Upper lobe of left lung (tissue), 6 donors: ENCODE results near the gene ORM1. TPM values are rescaled to one million over a fixed set of nuclear protein-coding genes. Genes with fewer than 3 reads are reported as not detected.

Experiments
- ATAC-seq, 2 donors: fragments of 200-7000 bp; cut with Tn5 transposase; one replicate each; pipeline ENCODE4 v1.9.1; 2022; ENCODE audit warnings: mild to moderate bottlenecking in 2 of 2, moderate library complexity in 2 of 2; ENCODE audit not compliant: low FRiP score in 2 of 2
- DNase-seq, 2 donors: peaks; one replicate each; pipeline ENCODE4 v3.0.0-alpha.2; 2019 to 2020
- H3K27ac ChIP-seq, 4 donors: fragments of 200-600 bp; sonication (generic); one replicate each; pipeline ENCODE4 v1.5.1; 2016 to 2019
- H3K27me3 ChIP-seq, 4 donors: fragments of 200-600 bp; sonication (generic); one replicate each; pipeline ENCODE4 v1.5.1; 2017 to 2019
- H3K36me3 ChIP-seq, 4 donors: fragments of 200-600 bp; sonication (generic); one replicate each; pipeline ENCODE4 v1.5.1; 2016 to 2019
- H3K4me1 ChIP-seq, 4 donors: fragments of 200-600 bp; sonication (generic); one replicate each; pipeline ENCODE4 v1.5.1; 2018 to 2019
- H3K4me3 ChIP-seq, 4 donors: fragments of 200-600 bp; sonication (generic); one replicate each; pipeline ENCODE4 v1.5.1; 2017 to 2019; ENCODE audit warnings: mild to moderate bottlenecking in 2 of 4, moderate library complexity in 1 of 4
- H3K9me3 ChIP-seq, 4 donors: fragments of 200-600 bp; sonication (generic); one replicate each; pipeline ENCODE4 v1.5.1; 2018 to 2019
- EP300 ChIP-seq, 4 donors: sonication (generic); formaldehyde crosslinking; IDR thresholded peaks; one replicate each; pipeline ENCODE4 v1.5.1; 2017; ENCODE audit warnings: antibody characterized with exemption in 4 of 4, control low read depth in 2 of 4
- POLR2A ChIP-seq, 4 donors: fragments of 450-650 bp; IDR thresholded peaks; one replicate each; pipeline ENCODE4 v1.5.1; 2016 to 2017; ENCODE audit warnings: antibody characterized with exemption in 4 of 4, mild to moderate bottlenecking in 2 of 4
- POLR2AphosphoS5 ChIP-seq, 2 donors: sonication (generic); formaldehyde crosslinking; IDR thresholded peaks; one replicate each; pipeline ENCODE4 v1.5.1; 2017; ENCODE audit warnings: antibody characterized with exemption in 2 of 2
- WGBS, 2 donors: methylation state at CpG; one replicate each; pipeline ENCODE4 v1.1.5; 2017 to 2018; 5-methylcytosine and 5-hydroxymethylcytosine counted together
- total RNA-seq, 6 donors: library from RNA; depleted of rRNA in 4 of 6; stranded (reverse); fragments of >200 nt in 4 of 6; gene quantifications; one replicate each; pipeline versions ENCODE4 v1.1.0 to v1.2.1, GENCODE V29; 2016 to 2021
- TF ChIP-seq, protein P1 (sequence below), 6 experiments: fragments of 450-650 bp in 4 of 6; fragments of 200-600 bp in 2 of 6; sonication (generic) in 2 of 6; IDR thresholded peaks; one replicate each; pipeline ENCODE4 v1.5.1; 2016 to 2019; ENCODE audit warnings: antibody characterized with exemption in 6 of 6
- donor health status: DM: no; HTN: no; CAD: no; lungs with moderate emphysema.
- donor health status: DM: no; HTN: yes; CAD: no; lungs with severe emphysema.

ORM1 gene
- total RNA-seq, 6 donors from 2014 or later = 1.8 to 17.9 (median 12.0) TPM; not detected in 1

DNA sequence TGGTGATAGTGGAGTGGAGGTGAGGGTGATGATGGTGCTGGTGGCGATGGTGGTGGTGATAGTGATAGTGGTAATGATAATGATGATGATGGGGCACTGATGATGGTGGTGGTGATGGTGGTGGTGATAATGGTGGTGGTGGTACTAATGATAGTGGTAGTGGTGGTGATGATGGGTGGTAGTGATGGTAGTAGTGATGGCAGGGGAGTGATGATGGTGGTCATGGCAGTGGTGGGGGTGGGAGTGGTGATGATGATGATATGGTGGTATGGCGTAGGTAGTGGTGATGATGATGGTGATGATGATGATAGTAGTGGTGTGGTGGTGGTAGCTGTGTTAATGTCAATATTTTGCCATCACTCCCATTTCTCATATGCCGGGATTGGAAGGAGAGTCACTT, 44.5 kb upstream of the ORM1 start:
- WGBS, 2 donors = 72 to 73% methylated on average over 3 of the region's 3 CpGs
- no peak overlapping the region for H3K4me3 ChIP-seq
- no peaks in the 10 kb centered on the region for H3K4me1 ChIP-seq
- DNase-seq = no peak
- ATAC-seq = no peak
- TF ChIP-seq, protein P1, sequence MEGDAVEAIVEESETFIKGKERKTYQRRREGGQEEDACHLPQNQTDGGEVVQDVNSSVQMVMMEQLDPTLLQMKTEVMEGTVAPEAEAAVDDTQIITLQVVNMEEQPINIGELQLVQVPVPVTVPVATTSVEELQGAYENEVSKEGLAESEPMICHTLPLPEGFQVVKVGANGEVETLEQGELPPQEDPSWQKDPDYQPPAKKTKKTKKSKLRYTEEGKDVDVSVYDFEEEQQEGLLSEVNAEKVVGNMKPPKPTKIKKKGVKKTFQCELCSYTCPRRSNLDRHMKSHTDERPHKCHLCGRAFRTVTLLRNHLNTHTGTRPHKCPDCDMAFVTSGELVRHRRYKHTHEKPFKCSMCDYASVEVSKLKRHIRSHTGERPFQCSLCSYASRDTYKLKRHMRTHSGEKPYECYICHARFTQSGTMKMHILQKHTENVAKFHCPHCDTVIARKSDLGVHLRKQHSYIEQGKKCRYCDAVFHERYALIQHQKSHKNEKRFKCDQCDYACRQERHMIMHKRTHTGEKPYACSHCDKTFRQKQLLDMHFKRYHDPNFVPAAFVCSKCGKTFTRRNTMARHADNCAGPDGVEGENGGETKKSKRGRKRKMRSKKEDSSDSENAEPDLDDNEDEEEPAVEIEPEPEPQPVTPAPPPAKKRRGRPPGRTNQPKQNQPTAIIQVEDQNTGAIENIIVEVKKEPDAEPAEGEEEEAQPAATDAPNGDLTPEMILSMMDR (IDR thresholded peaks at IDR 0.05) = no peak
- TF ChIP-seq POLR2AphosphoS5 (IDR thresholded peaks at IDR 0.05) (no peak), POLR2A (IDR thresholded peaks at IDR 0.05) (no peak)
- no peaks in the 10 kb centered on the region for H3K36me3 ChIP-seq
- no peak overlapping the region for H3K27ac ChIP-seq
- no peaks in the 10 kb centered on the region for H3K27me3 ChIP-seq
- no peaks in the 10 kb centered on the region for H3K9me3 ChIP-seq

DNA sequence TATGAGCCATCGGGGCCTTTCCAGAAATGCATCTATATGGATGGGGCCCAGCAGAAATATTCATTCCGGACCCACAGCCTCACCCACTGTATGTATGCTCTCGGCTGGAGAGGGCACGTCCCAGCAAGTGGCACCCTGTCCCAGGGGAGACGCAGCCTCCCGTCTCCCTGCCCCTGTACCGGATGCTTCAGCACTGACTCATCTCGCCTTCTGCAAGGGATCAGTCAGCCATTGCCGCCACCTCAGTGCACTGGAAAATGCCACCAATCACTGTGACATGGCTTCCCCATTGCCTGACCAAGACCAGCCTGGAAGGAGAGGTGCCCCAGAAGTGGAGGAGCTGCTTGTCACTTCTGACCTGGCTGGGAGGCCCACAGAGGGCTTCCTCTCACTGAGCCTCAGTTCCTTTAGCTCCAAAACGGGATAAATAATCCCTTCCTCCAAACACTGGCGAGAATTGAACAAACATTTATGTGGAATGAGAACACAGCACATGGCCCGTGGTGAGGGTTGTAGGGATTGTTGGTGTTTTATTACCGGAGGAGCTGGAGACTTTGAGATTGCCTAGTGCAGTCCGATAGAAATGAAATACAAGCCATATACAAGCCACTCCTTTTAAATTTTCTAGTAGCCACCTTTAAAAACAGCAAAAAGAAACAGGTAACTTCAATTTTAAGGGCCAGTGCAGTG, 43.9 kb upstream of the ORM1 start:
- TF ChIP-seq EP300 (IDR thresholded peaks at IDR 0.05) (no peak), POLR2A (IDR thresholded peaks at IDR 0.05) (no peak), POLR2AphosphoS5 (IDR thresholded peaks at IDR 0.05) (no peak)
- TF ChIP-seq, protein P1 (IDR thresholded peaks at IDR 0.05) = no peak
- Histone ChIP-seq H3K27ac (no peak overlapping the region), H3K4me1 (no peaks in the 10 kb centered on the region), H3K4me3 (no peak overlapping the region), H3K36me3 (no peaks in the 10 kb centered on the region), H3K9me3 (no peaks in the 10 kb centered on the region), H3K27me3 (no peaks in the 10 kb centered on the region)
- 78 to 83% methylated on average over 12 to 14 of the region's 14 CpGs for whole genome bisulfite sequencing, 2 donors
- ATAC-seq (no peak), DNase-seq (no peak)

DNA sequence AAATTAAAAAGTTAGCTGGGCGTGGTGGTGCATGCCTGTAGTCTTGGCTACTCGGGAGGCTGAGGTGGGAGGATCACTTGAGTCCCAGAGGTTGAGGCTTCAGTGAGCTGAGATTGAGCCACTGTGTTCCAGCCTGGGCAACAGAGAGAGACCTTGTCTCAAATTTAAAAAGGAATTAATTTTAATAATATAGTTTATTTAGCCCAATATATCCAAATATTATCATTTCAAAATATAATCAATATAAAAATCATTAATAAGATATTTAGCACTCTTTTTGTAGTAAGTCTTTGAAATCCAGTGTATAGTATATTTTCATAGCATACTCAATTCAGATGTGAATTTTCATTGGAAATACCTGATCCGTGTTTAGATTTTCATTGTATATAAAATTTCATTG, 43.2 kb upstream of the ORM1 start:
- no peaks in the 10 kb centered on the region for H3K27me3 ChIP-seq
- ATAC-seq (no peak), DNase-seq (no peak)
- H3K36me3 ChIP-seq = no peaks in the 10 kb centered on the region
- TF ChIP-seq, protein P1 (IDR thresholded peaks at IDR 0.05) = no peak
- no peak for TF ChIP-seq POLR2A (IDR thresholded peaks at IDR 0.05)
- TF ChIP-seq POLR2AphosphoS5 (IDR thresholded peaks at IDR 0.05) = no peak
- no peak for TF ChIP-seq EP300 (IDR thresholded peaks at IDR 0.05)
- H3K27ac ChIP-seq = no peak overlapping the region
- 94 to 98% methylated on average over 3 of the region's 3 CpGs for WGBS, 2 donors
- no peaks in the 10 kb centered on the region for H3K4me1 ChIP-seq
- no peaks in the 10 kb centered on the region for H3K9me3 ChIP-seq
- H3K4me3 ChIP-seq = no peak overlapping the region

DNA sequence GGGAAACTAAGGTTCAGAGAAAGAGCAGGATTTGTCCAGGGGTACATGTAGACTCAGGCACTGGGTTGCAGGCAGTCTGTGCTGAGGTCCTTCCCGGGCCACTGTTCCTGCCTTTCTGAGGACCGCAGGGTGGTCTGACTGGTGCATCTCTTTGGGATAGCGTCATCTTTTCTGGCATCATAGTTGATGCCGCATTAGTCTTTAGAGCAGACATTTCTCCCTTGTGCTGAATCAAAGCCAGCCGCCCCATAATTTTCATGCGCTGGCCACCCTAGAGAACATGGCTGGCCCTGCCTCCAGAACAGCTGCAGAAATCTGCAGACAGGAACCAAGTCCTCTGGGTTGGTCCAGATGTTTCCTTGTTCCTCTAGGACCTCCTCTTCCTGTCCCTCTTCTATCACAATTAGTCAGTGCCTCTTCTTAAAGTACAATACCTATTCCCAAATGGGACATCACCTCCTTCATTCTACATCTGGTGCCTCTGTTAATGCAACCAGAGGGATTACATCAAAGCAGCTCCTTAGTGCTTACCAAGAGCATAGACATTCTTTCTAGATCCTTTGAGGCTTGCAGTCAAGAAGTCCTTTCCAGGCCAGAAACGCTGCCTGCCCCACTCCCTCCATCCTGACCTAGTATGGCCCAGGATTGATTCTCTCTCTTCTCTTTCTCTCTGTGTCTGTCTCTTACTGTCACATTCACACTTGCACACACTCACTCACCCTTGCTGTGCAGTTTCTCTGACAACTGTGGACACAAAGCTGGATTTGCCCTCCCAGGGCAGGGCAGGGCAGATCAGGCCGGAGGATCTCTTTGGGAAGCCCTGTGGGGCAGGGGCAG, 42.0 kb upstream of the ORM1 start:
- WGBS, 2 donors = 89 to 90% methylated on average over 7 to 8 of the region's 8 CpGs
- peak overlapping the region in 1 of 4 donors; percentile 17 for H3K27ac ChIP-seq
- DNase-seq (no peak), ATAC-seq (no peak)
- H3K4me1 ChIP-seq = no peaks in the 10 kb centered on the region
- no peaks in the 10 kb centered on the region for H3K9me3 ChIP-seq
- no peaks in the 10 kb centered on the region for H3K36me3 ChIP-seq
- no peak overlapping the region for H3K4me3 ChIP-seq
- TF ChIP-seq, protein P1 (IDR thresholded peaks at IDR 0.05) = no peak
- TF ChIP-seq POLR2A (IDR thresholded peaks at IDR 0.05) (no peak), POLR2AphosphoS5 (IDR thresholded peaks at IDR 0.05) (no peak), EP300 (IDR thresholded peaks at IDR 0.05) (no peak)
- H3K27me3 ChIP-seq = no peaks in the 10 kb centered on the region
